GM21423 (cell line): ENCODE results near the gene JAK3.
"Not testable (repeated sequence)": the region's sequence is repeated elsewhere in the genome, so short reads cannot be mapped to it uniquely, and the experiment has no call there.

Experiments
- ATAC-seq: cut with Tn5 transposase; IDR thresholded peaks from one replicate; pipeline ENCODE4 v1.9.1; 2021; ENCODE audit warnings: mild to moderate bottlenecking, moderate library complexity; ENCODE audit not compliant: unreplicated experiment

The JAK3 gene

GRCh38 chr19:17778968-17779929 is 68.5 kb downstream of the JAK3 start:
- no peak for ATAC-seq

GRCh38 chr19:17778251-17778967 is 69.4 kb downstream of the JAK3 start:
- ATAC-seq = no peak

GRCh38 chr19:17777840-17778239 is 69.9 kb downstream of the JAK3 start:
- ATAC-seq = not testable (repeated sequence)

- peak; percentile 79 for ATAC-seq
Measured at GRCh38 chr19:17775991-17776803, 71.6 kb downstream of the JAK3 start.

GRCh38 chr19:17775245-17775927 is 72.4 kb downstream of the JAK3 start:
- ATAC-seq = no peak
